Measurements from ENCODE around the gene MBNL2. TPM values are rescaled to one million over a fixed set of nuclear protein-coding genes. Genes with fewer than 3 reads are reported as not detected.
A peak's percentile ranks its signal among the peaks of the same experiment; 100 is the strongest.

Gene MBNL2
- total and polyA plus RNA-seq, 2 of the 13 experiments (the other 11 are each of a cell fraction or from before 2014, with no cell fraction given) = 30.8 to 59.0 TPM

- Histone ChIP-seq H3K4me2 (ENCODE audit: low read depth, low read length) (no peak overlapping the region), H3K27me3 (ENCODE audit: control insufficient read depth in 1 of 2, insufficient read depth in 2 of 2, low read length in 2 of 2) (no peaks in the 10 kb centered on the region), H3K79me2 (ENCODE audit: insufficient read depth, low read length) (peaks cover 96% of the 10 kb centered on the region), H3K4me3 (replicated peaks in 1 of 3; ENCODE audit: insufficient read depth in 1 of 3, low read depth in 2 of 3, low read length in 3 of 3) (no peak overlapping the region), H3K27ac (ENCODE audit: extremely low read length, insufficient read depth, low read length) (no peak overlapping the region), H3K9ac (ENCODE audit: insufficient read depth, low read depth, low read length) (no peak overlapping the region), H4K20me1 (ENCODE audit: insufficient read depth, low read length) (peaks cover 31% of the 10 kb centered on the region), H3K36me3 (replicated peaks in 1 of 2; ENCODE audit: control insufficient read depth in 1 of 2, insufficient read depth in 2 of 2, low read length in 2 of 2) (peaks cover 2 to 5% of the 10 kb centered on the region in 2 experiments; a peak in 3 of 5 replicates), H3K9me3 (ENCODE audit: low read length) (no peaks in the 10 kb centered on the region), H2AFZ (ENCODE audit: low read length) (no peak overlapping the region), H3K4me1 (ENCODE audit: insufficient read depth, low read length) (peaks cover 66% of the 10 kb centered on the region)
- in situ Hi-C loops (cut with HindIII; ENCODE audit: extremely low pct_ligation_motif_present, low pct_unique_long_range_greater_than_20kb) (no loop called here), intact Hi-C loops (cut with micrococcal nuclease; ENCODE audit: unreplicated experiment) (no loop called here)
- DNase-seq (ENCODE audit: low spot score) (no peak), FAIRE-seq (no peak), ATAC-seq (no peak)
- WGBS (ENCODE audit: low lambda C conversion rate) = 96% methylated on average over 8 of the region's 8 CpGs
- CTCF ChIA-PET (ENCODE audit: low intra/inter-chr PET ratio, low total read pairs) = no interaction called here
- no TSS peak for BruUV-seq (replicated peaks)
- TF ChIP-seq, protein P1, sequence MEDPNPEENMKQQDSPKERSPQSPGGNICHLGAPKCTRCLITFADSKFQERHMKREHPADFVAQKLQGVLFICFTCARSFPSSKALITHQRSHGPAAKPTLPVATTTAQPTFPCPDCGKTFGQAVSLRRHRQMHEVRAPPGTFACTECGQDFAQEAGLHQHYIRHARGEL (CRISPR knock-in tag; IDR thresholded peaks at IDR 0.05) = no peak
- TF ChIP-seq THAP9 (CRISPR knock-in tag; IDR thresholded peaks at IDR 0.05; ENCODE audit: borderline replicate concordance) = no peak
- 0 out of 2 replicates have a peak, but pooled peaks have one; percentile 16 for TF ChIP-seq ZNF121 (CRISPR knock-in tag; IDR thresholded peaks at IDR 0.05)
- POLR2A ChIA-PET = no interaction called here
These were observed 31.6 kb downstream of the MBNL2 start for GRCh38 chr13:97253581-97254293.

DNA sequence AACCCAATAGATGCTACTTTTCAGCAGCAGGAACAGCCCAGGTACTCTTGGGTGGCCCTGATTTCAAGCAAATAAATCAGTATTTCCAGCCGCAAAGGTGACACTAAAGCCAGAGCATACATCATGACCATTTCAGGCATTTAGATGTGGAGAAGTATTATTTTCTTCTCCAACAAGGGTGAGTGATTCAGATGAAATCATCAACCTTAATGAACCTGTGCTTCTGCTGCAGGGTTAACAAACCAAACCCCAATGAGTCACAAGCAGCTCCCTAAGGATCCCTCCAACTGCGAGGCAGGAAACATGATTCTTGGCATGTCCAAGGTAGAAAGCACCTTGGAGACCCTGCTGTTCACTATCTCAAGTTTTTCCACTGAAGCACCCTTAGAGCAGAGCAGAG lies 32.7 kb downstream of the MBNL2 start:
- CTCF ChIA-PET (ENCODE audit: low intra/inter-chr PET ratio, low total read pairs) = no interaction called here
- FAIRE-seq = no peak
- peaks cover 96% of the 10 kb centered on the region for H3K79me2 ChIP-seq (ENCODE audit: insufficient read depth, low read length)

More for the DNA sequence above, 32.7 kb downstream of the MBNL2 start:
- H3K36me3 ChIP-seq (replicated peaks in 1 of 2; ENCODE audit: control insufficient read depth in 1 of 2, insufficient read depth in 2 of 2, low read length in 2 of 2) = peaks cover 9 to 15% of the 10 kb centered on the region in 2 experiments; a peak in 4 of 5 replicates
- peaks cover 20% of the 10 kb centered on the region for H4K20me1 ChIP-seq (ENCODE audit: insufficient read depth, low read length)
- peaks cover 66% of the 10 kb centered on the region for H3K4me1 ChIP-seq (ENCODE audit: insufficient read depth, low read length)
- peak overlapping the region; percentile 92 for H3K27ac ChIP-seq (ENCODE audit: extremely low read length, insufficient read depth, low read length)
- H3K9ac ChIP-seq (ENCODE audit: insufficient read depth, low read depth, low read length) = peak overlapping the region; percentile 9; the same call in 1 of the 2 replicates
- WGBS (ENCODE audit: low lambda C conversion rate) = 100% methylated on average over 2 of the region's 2 CpGs
- H3K4me2 ChIP-seq (ENCODE audit: low read depth, low read length) = no peak overlapping the region
- no peak overlapping the region for H2AFZ ChIP-seq (ENCODE audit: low read length)
- POLR2A ChIA-PET = interaction anchor here (1.4 kb wide), 1 partner anchor 10 kb away, joined by 3 read pairs; no protein-coding TSS in a partner anchor
- DNase-seq (ENCODE audit: low spot score) = no peak
- TF ChIP-seq ZNF546 (CRISPR knock-in tag; conservative IDR thresholded peaks at IDR 0.05) (no peak), RBM22 (optimal IDR thresholded peaks at IDR 0.05; ENCODE audit: low read length) (peak; percentile 75)
- H3K9me3 ChIP-seq (ENCODE audit: low read length) = no peaks in the 10 kb centered on the region
- BruUV-seq (replicated peaks) = no TSS peak
- no peaks in the 10 kb centered on the region for H3K27me3 ChIP-seq (ENCODE audit: control insufficient read depth in 1 of 2, insufficient read depth in 2 of 2, low read length in 2 of 2)
- ATAC-seq = no peak
- in situ Hi-C loops (cut with HindIII; ENCODE audit: extremely low pct_ligation_motif_present, low pct_unique_long_range_greater_than_20kb) = no loop called here
- H3K4me3 ChIP-seq (replicated peaks in 1 of 3; ENCODE audit: insufficient read depth in 1 of 3, low read depth in 2 of 3, low read length in 3 of 3) = no peak overlapping the region
- intact Hi-C loops (cut with micrococcal nuclease; ENCODE audit: unreplicated experiment) = no loop called here
